RPMI8226 (cell line): ENCODE results near the gene ANKRD13B.

Experiments
- DNase-seq: peaks from one replicate; pipeline ENCODE4 v3.0.0-alpha.2; 2015

The ANKRD13B gene

DNA sequence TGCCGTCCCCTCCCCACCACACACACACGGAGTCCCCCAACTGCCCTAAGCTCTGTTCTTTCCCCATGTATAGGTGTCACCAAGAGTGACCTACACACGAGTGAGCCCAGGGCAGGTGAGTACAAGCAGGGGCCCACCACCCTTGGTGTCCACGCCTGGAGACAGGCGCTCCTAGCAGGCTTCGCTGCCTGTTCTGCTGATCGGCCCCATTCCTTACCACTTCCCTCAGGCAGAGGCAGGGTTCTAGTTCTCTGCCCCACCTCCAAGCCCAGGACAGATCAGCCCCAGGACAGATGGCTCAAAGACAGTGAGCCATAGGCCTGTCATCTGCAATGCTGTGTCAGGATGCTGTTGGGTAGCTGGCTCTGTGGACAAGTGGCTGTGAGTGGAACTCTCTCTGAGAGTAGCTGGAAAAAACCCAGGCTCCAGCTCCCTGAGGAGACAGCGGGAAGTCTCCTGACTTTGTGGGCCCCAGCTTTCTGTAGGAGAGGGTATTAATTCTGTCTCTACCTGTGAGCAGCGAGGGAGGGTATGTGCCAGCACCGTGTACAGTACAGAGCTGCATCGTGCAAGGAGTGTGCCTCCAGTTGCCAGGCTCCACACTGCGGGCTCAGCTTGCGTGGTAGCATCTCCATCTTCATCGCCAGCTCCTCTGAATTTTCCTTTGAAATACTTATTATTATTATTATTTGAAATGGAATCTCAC lies 23.5 kb upstream of the ANKRD13B start:
- DNase-seq = no peak

DNA sequence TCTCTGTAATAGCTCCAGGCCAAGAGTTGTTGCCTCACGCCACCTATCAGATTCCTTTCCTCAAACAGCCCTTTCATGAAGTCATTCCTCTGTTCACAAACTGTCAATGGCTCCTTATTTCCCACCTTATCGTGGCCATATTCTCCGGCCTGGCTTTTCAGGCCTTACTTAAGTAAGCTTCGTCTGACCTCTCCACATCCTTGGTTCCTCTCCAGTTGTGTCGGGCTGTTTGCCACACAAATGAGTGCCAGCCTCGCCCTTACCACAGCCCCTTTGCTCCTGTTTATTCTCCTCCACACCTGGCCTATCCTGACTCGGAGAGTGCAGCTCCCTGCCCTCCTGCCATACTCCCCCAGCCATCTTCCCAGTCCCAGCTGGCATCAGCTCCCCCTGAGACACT lies 22.4 kb upstream of the ANKRD13B start:
- no peak for DNase-seq

DNA sequence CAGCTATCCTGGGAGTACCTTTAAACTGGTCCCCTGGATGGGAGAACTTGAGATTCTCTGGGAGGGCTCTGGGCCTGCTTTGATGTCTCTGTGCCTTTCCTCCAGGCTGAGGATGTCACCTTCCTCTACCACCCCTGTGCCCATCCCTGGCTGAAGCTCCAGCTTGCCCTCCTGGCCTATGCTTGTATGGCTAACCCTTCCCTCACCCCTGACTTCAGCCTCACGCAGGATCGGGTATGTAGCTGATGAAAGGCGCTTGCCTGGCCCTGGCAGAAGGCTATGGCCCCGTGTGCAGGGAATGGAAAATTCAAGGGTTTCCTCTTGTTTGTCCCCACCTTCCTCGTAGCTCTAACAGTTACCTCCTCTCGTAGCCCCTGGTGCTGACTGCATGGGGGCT lies 21.4 kb upstream of the ANKRD13B start:
- DNase-seq = no peak

DNA sequence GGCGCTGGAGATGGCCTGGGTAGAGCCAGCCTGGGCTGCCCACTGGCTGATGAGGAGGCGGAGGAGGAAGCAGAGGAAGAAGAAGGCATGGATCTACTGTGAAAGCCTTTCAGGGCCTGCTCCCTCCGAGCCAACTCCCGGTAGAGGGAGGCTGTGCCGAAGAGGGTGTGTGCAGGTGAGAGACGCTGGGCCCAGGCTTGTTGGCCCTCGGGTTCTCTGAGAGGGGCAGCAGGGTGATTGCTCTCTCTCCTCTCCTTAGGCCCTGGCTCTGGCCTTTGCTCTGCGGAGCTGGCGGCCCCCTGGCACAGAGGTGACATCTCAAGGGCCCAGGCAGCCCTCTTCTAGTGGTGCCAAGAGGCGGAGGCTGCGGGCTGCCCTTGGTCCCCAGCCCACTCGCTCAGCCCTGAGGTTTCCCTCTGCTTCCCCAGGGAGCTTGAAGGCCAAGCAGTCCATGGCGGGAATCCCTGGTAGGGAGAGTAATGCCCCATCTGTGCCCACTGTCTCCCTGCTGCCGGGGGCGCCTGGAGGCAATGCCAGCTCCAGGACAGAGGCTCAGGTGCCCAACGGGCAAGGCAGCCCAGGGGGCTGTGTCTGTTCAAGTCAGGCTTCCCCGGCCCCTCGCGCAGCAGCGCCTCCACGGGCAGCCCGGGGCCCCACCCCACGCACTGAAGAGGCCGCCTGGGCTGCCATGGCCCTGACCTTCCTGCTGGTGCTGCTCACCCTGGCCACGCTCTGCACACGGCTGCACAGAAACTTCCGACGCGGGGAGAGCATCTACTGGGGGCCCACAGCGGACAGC lies 20.9 kb upstream of the ANKRD13B start:
- no peak for DNase-seq

DNA sequence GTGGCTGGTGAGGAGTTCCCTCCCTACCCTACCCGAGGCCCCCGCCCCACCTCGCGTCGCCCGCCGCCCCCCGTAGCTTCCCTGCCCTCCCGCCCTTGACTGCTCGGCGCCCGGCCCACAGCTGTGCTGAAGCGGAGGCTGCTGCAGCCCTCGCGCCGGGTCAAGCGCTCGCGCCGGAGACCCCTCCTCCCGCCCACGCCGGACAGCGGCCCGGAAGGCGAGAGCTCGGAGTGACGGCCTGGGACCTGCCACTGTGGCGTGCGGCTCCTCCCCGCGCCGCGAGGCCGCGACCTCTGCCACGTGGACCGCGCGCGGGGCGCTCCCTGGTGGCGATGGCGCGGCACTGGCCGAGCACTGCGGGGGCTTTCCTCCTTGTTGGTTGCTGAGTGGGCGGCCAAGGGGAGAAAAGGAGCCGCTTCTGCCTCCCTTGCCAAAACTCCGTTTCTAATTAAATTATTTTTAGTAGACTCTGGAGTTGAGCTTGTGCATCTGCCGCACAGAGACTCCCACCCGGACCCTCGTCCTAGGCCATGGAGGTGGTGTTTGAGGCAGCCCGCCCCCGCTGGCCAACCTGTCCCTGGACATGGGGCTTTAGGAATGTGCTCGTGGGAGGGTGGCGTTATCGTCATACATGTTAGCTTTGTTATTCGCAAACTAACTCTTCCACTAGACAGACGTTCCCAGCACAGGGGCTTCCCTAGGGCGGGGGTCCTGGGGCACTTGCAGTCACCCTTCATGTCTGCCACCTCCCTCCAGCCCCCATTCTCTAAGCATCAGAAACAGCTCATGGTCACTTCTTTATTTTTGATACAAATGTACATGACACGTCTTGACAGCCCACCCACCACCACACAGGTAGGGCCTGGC lies 20.0 kb upstream of the ANKRD13B start:
- peak; percentile 65 for DNase-seq

DNA sequence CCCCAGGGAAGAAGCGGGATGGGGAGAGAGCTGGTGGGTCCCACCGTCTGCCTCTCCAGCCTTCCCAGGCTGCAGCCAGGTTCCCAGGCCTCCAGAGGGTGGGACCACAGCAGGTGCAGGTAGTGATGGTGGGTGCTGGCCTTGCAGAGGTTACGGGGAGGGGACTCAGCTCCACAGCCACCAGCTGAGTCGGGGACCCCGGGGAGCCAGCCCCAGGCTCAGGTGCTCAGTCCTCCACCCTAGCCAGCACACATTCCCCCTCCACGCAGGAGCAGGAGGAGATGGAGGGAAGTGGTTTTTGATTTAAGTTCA lies 19.4 kb upstream of the ANKRD13B start:
- no peak for DNase-seq

DNA sequence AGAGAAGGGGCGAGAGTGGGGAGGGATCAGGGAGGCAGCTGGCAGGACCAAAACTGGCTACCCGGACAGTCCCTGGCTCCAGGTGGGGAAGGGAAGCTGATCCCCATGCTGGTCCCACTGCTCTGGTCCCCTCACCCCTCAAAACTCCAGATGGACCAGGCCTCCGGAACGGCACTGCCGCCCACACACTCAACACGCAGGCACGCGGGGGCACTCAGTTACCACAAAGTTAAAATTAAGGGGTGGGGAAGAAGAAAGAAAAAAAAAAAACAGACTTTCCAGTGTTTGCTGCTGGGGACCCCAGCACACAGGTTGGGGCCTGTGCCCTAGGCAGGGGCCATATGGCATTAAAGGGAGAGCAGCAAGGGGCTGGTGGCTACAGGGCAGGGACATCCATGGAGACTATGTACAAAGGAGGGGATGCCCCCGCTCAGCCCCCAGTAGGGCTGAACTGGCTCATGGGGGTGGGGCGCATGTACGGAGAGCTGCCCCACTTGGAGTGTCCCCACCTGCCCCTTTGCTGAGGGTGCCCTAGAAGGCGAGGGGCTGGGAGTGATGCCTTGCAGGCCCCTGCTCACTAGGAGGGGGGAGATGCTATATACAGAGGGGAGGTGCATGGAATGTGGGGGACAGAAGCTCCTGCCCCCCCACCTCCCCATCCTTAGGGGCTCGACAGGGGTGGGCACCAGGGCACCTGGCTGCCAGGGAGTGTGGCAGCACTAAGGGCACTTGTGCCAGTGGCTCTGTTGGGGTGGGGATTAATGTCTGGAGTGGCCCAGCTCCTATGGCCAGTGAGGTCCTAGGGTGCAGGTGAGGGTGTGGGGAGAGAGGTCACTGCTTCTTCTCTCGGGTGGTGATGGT lies 18.8 kb upstream of the ANKRD13B start:
- no peak for DNase-seq

DNA sequence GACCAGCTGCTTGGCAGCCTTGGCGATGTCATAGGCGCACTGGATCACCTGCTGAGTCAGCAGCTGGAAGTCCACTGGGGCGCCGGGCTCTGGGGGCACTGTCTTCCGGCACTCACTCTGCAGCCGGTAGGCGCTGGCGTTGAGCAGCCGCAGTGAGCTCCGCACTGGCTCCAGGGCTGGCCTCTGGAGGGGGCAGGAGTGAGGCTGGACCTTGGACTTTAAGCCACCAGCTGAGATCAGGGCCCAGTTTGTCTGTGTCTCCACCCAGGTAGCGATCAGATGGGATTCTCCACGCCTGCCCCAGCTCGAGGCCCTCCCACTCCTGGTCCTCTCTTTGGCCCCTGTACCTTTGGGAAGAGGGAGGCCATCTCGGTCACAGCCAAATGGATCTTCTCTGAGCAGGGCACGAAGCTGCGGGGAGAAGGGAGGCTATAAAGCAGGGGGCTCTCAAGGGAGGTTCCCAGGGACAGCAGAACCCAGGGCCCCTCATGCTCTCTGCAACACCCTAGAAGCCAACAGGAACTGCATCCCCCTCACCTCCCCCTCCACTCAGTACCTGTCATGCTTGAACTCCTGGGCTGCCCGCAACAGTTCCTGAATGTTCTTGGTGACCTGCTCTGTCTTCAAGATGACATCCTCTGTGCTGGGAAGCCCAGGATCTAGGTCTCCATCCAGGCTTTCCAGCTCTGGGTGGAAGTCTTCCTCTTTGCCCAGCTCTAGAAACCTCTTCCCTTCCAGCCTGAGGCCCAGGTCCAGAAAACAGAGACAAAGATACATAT lies 18.0 kb upstream of the ANKRD13B start:
- DNase-seq = no peak

DNA sequence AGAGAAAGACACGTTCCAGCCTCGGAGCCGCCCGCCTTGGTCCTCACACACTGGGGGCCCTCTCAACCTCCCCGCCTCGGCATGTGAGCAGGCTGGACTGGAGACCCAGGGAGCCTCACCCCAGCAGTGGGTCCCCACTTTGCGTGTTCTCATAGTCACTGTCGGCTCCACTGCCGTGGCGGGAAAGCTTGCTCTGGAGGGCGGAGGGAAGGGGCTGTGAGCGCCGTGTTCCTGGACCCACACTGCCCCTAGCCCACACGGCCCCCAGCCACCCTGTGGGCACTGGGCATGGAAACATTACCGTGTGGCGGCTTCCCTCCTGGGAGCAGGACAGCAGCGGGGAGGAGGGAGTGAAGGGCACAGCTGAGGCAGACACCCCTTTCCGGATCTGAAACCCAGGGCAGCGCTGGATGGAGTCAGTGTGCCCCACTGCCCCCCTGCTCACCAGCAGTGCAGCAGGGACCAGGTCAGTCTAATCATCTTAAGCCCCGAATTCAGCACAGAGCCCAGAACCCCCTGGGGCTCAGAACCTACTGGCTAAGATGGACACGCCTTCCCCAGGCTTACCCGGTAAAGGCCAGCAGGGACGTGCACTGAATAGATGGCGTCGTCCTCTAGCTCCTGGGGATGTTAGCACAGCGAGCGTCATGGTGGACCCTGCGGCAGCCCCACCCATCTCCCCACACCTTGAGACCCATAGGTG lies 17.3 kb upstream of the ANKRD13B start:
- no peak for DNase-seq

DNA sequence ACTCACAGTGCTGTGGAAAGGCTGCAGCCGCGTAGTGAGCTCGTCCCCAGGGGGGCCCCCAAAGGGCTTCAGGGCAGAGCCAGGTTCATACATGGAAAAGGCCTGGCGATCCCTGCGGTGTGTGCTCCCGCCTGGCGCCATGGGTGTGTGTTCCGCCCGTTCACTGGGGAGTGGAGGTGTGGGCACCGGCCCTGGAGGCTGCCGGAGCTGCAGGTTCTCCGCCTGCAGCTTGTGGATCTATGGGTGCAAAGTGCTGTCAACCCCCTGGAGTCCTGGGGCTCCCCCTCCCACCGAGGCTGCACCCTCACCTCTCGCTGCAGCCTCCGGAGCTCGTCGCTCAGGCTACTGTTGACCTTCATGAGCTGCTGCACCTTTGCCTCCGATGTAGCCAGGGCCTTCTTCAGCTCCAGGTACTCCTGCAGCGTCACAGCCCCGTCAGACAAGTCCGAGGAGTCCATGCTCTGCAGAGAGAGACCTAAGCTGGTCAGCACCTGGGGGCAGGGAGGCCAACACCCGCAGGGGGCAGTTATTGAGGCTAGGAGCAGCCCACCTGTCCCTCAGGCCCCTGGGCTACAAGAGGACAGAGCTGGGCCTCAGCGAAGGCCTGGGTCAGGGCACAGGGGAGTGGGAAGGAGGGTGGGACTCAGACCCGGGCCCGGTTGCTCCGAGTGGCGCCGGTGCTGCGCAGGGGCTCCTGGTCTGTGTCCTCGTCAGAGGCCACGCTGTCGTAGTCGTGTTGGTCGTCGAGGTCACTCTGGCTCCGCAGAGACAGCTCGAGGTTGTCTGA lies 16.5 kb upstream of the ANKRD13B start:
- no peak for DNase-seq

DNA sequence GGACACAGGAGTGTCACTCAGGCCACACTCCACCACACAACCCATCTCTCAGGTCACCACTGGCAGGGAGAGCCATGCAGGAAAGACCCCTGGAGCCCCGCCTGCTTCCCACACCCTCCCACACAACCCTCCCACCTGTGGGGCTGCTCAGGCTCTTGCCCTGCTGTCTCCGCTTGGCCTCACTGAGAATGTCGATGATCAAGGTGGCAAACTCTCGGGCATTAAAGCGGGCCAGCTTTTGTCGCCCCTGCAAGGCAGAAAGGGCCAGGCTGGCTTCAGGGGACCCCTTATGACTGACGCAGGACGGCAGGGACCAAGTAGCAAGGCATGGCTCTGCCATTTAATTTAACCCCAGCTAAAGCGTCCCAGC lies 15.9 kb upstream of the ANKRD13B start:
- DNase-seq = no peak

DNA sequence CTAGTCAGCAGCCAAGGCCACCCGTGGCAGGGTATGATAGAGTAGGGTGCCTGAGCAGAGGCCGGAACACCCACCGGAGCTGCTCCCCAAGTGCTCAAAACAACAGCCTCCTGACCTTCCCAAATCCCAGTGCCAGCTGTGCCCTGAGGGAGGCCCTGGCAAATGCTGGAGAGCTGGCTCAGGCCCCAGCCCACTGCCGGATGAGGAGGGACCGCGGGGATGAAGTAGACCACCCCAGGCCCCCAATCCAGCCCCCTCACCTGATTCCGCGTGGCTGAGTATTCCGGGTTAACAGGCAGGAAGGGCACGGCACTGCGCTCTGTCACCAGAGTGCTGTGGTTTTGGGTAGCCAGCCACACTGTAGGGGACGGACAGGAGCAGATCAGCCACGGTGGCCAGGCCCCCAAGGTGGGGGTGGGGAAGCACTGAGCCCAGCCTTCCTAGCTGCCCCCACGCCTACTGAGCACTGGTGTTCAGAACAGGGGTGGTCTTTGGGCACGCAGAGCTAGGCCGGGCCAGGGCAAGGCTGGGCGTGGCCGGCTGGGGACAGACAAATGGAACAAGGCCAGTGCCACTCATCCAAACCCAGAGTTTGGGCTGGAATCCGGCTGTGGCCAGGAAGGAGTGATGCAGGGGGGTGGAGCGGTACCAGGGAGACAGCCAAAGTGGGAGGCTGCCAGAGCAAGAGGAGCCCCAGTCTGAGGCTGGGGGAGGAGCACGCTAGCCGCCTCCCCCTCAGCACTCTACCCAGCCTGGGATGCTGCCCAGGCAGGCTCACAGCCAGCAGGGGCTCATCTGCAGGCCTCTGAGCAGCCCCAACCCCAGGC lies 15.3 kb upstream of the ANKRD13B start:
- DNase-seq = no peak

DNA sequence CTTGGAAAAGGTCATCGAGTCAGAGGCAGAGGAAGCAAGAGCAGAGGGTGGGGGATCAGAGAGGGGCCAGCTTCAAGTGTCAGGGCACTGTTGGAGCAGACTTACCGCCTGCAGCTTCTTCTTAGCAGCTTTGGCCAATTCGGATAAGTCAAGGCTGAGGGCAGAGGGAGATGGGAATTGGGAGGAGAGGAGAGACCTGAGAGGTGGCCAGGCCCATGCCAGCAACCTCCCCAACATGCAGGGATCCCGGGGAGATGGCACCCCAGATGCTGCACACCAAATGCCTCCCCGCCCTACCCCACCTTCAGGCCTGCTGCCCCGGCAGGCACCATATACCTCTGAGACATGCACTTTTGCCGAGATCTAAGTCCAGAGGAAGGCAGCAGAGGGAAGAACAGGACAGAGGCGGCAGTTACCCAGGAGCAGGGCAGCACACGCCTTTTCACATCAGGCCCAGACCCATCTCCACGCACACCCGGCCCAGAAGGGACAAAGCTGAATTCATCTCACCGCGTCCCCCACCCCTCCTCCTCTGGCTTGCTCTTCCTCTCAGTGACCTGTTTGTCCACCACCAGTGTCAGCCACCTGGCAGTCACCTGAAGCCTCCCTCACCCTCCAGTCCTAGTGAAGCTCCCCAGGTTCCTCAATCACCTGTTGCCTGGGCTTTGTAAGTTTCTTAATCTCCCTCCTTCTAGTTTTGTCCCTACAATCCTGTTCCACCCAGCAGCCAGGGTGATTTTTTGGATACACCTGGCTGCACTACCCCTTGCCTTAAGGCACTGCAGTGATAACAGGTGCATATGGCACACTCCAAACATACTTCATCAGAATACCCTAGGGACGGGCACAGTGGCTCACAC lies 14.1 kb upstream of the ANKRD13B start:
- DNase-seq = no peak

DNA sequence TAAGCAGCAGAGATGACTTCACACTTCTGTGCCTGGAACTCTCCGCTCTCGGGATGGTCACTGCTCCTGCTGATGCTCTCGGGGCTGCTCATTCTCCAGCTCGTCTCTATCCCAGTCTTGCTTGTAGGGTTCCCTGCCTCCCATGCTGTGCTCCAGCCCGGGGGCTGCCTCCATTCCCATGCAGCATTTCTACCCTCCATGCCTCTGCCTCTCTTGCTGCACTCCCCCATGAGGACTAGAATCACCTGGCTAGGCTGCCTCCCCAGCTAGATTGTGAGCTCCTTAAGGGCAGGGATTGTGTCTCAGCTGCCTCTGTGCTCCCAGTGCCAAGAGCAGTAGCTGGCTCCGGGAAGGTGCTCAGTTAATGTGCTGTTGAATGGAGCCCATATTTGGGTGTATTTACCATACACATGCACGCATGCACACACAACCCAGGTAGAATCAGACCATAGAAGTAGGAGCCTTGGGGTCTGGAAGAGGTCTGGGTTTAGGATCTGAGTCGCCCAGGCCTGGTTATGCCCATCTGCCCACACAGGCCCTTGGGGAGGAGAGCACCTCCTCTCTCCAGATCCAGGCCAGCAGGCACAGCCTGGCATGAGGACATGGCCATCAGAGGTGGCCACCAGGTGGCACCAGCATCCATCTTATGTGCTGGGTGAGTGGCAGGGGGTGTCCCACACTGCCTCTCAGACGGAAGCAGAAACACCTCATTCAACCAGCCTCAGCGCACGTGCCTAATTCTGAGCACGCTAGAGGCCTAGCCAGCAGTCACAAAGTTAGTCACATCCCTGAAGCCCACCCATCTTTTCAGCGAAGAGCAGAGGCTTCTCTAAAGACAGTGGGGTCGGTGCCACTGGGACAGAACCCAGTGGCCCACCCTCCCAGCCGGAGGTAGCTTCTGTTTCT lies 12.8 kb upstream of the ANKRD13B start:
- DNase-seq = peak; percentile 92

DNA sequence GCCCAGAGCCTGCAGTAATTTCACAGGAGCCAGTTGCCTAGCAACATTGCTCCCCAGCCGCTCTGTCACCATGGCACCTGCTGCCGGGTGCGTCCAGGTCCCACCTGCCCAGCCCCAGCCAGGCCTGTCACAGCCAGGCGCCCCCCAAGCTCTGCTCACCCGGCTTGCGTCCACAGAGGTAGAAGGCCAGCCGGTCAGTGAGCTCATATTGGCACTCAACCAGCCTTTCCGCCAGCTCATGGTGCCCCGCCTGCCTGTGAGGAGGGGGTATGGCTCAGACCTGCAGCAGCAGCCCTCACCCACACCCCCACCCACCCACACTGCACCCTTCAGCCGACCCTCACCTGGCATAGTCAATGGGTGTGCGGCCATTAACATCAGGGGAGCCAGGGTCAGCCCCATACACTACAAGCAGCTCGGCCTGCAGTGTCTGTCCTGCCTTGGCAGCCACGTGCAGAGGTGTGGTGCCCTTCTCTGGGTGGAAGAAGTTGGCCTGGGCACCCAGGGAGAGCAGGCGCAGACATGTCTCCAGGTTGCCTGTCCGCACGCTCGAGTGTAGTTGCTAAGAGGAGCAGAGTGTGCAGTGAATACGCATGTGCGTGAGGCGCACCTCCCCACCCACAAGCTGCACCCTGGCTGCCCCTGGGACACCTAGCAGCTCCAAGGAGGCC lies 11.2 kb upstream of the ANKRD13B start:
- no peak for DNase-seq

DNA sequence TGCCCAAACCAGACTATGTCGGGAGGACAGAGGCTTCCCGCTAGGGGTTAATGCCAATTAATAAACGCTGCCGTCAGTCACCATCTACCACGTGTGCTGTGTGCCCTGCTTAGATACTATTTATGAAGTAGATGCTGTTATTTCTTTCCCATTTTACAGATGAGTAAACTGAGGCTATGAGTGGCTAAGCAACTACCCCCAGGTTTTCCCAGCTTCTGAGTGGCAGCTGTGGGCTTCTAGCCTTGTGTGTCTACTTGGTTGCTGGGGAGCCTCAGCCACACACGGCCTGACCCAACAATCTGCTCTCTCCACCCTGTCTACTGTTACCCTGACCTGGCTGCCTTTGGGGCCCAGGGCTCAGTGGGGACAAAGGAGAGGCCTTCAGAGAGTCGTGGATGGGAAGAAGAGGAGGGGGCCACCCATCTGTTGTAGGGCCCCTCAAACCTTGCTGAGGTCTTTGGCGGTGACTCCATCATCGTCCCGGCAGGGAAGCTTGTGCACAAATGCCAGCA lies 10.6 kb upstream of the ANKRD13B start:
- DNase-seq = no peak

DNA sequence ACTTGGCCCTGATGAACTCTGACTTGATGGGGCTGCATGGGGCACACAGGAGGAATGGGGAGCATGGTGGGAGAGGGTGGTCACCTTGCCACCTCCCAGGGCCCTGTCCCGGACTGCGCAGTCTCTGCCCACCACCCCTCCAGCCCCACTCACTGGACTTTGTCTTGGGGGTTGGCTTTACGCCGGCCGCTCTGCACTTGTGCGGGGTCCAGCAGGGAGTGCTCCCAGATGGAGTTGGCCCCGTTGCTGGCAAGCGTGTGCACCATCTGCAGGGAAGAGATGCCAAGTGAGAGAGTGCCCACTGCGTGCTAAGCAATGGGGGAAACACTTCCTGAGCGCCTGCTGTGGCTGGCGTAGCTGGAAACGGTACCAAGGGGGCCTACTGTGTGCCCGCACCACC lies 10.2 kb upstream of the ANKRD13B start:
- no peak for DNase-seq
